ENCODE data around the gene PLA2G4A.
A peak's percentile ranks its signal among the peaks of the same experiment; 100 is the strongest.

The PLA2G4A gene

DNA sequence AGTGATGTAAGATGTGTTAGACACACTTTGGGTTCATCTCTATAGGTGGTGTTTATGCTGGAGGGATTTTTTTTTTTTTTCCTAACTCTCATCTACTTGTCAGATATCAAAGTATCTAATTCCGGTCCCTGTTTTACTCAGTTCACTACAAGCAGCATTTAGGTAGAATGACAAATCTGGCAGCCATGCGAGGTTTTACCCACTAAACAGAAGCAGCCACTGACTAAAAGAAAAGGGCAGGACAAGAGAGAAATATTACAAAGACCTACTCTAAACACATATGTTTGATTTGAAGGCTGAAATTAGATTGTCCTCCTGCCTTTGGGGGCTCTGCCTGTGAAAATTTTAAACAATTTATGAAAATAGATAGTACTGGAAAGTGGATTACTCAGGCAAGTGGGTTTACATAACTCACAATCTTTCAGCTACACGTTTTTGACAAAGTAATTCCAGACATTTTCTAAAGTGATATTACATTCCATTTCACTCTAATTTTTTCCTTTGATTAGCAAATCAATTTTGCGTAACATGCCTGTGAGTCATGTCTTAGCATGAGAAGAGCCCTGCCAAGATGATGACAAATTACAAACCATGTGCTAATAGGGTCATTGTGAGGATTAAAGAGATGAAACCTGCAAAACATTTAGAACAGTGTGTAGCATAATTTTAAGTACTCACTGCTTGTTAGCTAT, 172.6 kb downstream of the PLA2G4A start:
- peak; percentile 93 for DNase-seq (ENCODE audit: low read depth)
- no peak overlapping the region for H3K4me3 ChIP-seq (replicated peaks; ENCODE audit: low read depth, low read length)
- TF ChIP-seq, protein P1, sequence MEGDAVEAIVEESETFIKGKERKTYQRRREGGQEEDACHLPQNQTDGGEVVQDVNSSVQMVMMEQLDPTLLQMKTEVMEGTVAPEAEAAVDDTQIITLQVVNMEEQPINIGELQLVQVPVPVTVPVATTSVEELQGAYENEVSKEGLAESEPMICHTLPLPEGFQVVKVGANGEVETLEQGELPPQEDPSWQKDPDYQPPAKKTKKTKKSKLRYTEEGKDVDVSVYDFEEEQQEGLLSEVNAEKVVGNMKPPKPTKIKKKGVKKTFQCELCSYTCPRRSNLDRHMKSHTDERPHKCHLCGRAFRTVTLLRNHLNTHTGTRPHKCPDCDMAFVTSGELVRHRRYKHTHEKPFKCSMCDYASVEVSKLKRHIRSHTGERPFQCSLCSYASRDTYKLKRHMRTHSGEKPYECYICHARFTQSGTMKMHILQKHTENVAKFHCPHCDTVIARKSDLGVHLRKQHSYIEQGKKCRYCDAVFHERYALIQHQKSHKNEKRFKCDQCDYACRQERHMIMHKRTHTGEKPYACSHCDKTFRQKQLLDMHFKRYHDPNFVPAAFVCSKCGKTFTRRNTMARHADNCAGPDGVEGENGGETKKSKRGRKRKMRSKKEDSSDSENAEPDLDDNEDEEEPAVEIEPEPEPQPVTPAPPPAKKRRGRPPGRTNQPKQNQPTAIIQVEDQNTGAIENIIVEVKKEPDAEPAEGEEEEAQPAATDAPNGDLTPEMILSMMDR (IDR thresholded peaks at IDR 0.05; ENCODE audit: low read length, missing control alignments) = no peak

DNA sequence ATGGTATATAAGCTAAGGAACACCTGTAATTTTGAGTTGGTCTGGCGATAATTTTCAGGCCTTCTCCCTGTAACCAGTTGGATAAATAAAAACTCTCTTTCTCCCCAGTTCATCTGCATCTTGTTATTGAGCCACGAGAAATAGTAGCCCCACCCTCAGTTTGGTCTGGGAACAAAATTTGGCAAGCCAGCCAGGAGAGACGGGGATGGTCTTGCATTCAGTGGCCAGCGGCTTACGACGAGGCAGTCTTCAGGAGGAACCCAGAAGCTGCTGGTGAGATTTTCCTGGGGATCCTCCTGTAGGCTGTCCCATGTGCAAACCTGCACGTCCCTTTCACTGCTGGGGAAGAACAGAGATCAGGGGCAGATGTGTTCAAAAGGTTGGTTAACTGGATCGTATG, 174.6 kb downstream of the PLA2G4A start:
- TF ChIP-seq, protein P1 (IDR thresholded peaks at IDR 0.05; ENCODE audit: low read length, missing control alignments) = no peak
- H3K4me3 ChIP-seq (replicated peaks; ENCODE audit: low read depth, low read length) = no peak overlapping the region
- DNase-seq (ENCODE audit: low read depth) = no peak

GRCh38 chr1:187006896-187007295, 178.1 kb downstream of the PLA2G4A start:
- no peak overlapping the region for H3K4me3 ChIP-seq (replicated peaks; ENCODE audit: low read depth, low read length)
- no peak for DNase-seq (ENCODE audit: low read depth)
- TF ChIP-seq, protein P1 (IDR thresholded peaks at IDR 0.05; ENCODE audit: low read length, missing control alignments) = no peak

DNA sequence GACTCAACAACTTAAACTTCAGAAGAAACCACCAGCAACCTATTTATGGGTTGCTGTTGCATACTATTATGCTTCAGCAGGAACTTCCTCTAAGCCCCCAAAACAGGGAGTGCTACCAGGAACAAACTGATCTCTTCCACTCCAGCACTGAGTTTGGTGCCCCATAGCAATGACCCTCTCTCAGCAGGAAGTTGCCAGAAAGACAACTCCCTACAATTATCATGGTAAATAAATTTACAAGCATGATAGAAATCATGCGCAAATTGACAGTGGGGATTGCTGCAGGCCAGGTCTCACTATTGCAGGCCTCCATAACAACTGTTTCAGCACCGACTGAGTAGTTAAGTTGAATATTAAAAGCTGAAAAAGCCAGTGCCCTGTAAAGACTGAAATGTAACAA, 180.6 kb downstream of the PLA2G4A start:
- TF ChIP-seq, protein P1 (IDR thresholded peaks at IDR 0.05; ENCODE audit: low read length, missing control alignments) = no peak
- DNase-seq (ENCODE audit: low read depth) = no peak
- no peak overlapping the region for H3K4me3 ChIP-seq (replicated peaks; ENCODE audit: low read depth, low read length)

- no peak overlapping the region for H3K4me3 ChIP-seq (replicated peaks; ENCODE audit: low read depth, low read length)
- TF ChIP-seq, protein P1 (IDR thresholded peaks at IDR 0.05; ENCODE audit: low read length, missing control alignments) = no peak
- DNase-seq (ENCODE audit: low read depth) = no peak
Measured at GRCh38 chr1:187010571-187011309, 182.0 kb downstream of the PLA2G4A start.

DNA sequence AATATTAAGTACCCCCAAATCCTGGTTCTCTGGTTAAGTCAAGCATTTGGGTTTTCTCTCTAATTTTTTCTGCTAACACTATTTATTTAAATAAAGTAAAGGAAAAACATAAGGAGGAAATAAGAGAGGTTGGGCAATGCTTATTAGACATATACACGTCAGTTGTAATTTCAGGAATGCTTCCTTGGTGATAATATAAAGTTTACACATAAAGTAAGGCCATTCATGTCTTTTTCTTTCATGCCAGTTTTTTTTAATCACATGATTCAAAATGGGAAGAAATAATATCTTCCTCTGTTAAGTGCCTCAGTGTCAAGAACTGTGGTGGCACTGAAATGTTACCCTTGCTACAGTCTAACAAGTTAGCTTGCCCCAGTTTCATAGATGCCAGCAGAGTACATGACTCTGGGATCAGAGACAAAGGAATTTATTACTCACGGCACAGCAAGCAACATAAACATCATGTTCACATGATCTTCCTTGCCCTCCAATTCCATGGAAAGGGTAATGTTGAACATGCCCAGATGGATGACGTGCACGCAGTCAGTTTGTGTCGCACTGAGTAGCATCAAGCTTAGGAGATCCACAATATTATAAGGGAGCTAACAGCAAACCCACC, 184.9 kb downstream of the PLA2G4A start:
- TF ChIP-seq, protein P1 (IDR thresholded peaks at IDR 0.05; ENCODE audit: low read length, missing control alignments) = no peak
- peak; percentile 46 for DNase-seq (ENCODE audit: low read depth)
- H3K4me3 ChIP-seq (replicated peaks; ENCODE audit: low read depth, low read length) = no peak overlapping the region
